Hepatocyte (in vitro differentiated cells): Measurements from ENCODE around the gene RPS6KA2. TPM values are rescaled to one million over a fixed set of nuclear protein-coding genes. Genes with fewer than 3 reads are reported as not detected.

ENCODE experiments used
- DNase-seq: peaks from one replicate; pipeline ENCODE4 v3.0.0-alpha.2; 2016; ENCODE audit warnings: low spot score
- H2AFZ ChIP-seq: fragments of 200-600 bp; sonication (generic); 2 replicates; pipeline ENCODE4 v1.6.0; 2016; ENCODE audit warnings: antibody characterized with exemption, mild to moderate bottlenecking
- H3K27ac ChIP-seq: fragments of 200-600 bp; sonication (generic); 2 replicates; pipeline ENCODE4 v1.5.1; 2016; ENCODE audit warnings: mild to moderate bottlenecking
- H3K27me3 ChIP-seq: fragments of 200-600 bp; sonication (generic); 2 replicates; pipeline ENCODE4 v1.6.1; 2016
- H3K36me3 ChIP-seq: fragments of 200-600 bp; sonication (generic); replicated peaks from 2 replicates; pipeline ENCODE4 v1.5.1; 2016; ENCODE audit warnings: low read depth; ENCODE audit not compliant: insufficient read depth
- H3K4me1 ChIP-seq: fragments of 200-600 bp; sonication (generic); 2 replicates; pipeline ENCODE4 v1.5.1; 2016; ENCODE audit warnings: mild to moderate bottlenecking, moderate library complexity; ENCODE audit not compliant: insufficient read depth
- H3K4me2 ChIP-seq: fragments of 200-600 bp; sonication (generic); 2 replicates; pipeline ENCODE4 v1.6.0; 2016
- H3K4me3 ChIP-seq: fragments of 200-600 bp; sonication (generic); 2 replicates; pipeline ENCODE4 v1.5.1; 2016; ENCODE audit warnings: mild to moderate bottlenecking
- H3K79me2 ChIP-seq: fragments of 200-600 bp; sonication (generic); 2 replicates; pipeline ENCODE4 v1.6.0; 2017; ENCODE audit warnings: mild to moderate bottlenecking
- H3K9me2 ChIP-seq: fragments of 200-600 bp; sonication (generic); replicated peaks from 2 replicates; pipeline ENCODE4 v1.6.0; 2017; ENCODE audit warnings: mild to moderate bottlenecking; ENCODE audit not compliant: insufficient read depth
- H3K9me3 ChIP-seq: fragments of 200-600 bp; sonication (generic); 2 replicates; pipeline ENCODE4 v1.5.1; 2016; ENCODE audit warnings: low read depth, mild to moderate bottlenecking
- H4K20me1 ChIP-seq: fragments of 200-600 bp; sonication (generic); 2 replicates; pipeline ENCODE4 v1.6.0; 2016; ENCODE audit warnings: mild to moderate bottlenecking; ENCODE audit not compliant: insufficient read depth, poor library complexity, severe bottlenecking
- EZH2 ChIP-seq: fragments of 200-600 bp; sonication (generic); IDR thresholded peaks from 2 replicates; pipeline ENCODE4 v1.6.1; 2016; ENCODE audit warnings: antibody characterized with exemption, mild to moderate bottlenecking, borderline replicate concordance
- EZH2phosphoT487 ChIP-seq: fragments of 200-600 bp; sonication (generic); IDR thresholded peaks from one replicate; pipeline ENCODE4 v1.6.1; 2018; ENCODE audit warnings: antibody characterized with exemption, mild to moderate bottlenecking, low read depth, moderate library complexity; ENCODE audit not compliant: unreplicated experiment, severe bottlenecking
- WGBS: methylation state at CpG from one replicate; pipeline ENCODE4 v1.1.6; 2016; ENCODE audit warnings: low lambda C conversion rate; ENCODE audit errors: missing lambda C conversion rate; 5-methylcytosine and 5-hydroxymethylcytosine counted together
- polyA plus RNA-seq: library from polyadenylated mRNA; unstranded; fragments of >200 nt; fragmentation: Nextera tagmentation; extraction: Ambion mirVana; gene quantifications from 2 replicates; pipeline ENCODE4 v1.2.1, GENCODE V29; 2016
- total RNA-seq: library from RNA; depleted of rRNA; stranded (reverse); fragments of >200 nt; gene quantifications from 2 replicates; pipeline ENCODE4 v1.2.3, GENCODE V29; 2014
- TF ChIP-seq, protein P1 (sequence below): fragments of 200-600 bp; sonication (generic); IDR thresholded peaks from 2 replicates; pipeline ENCODE4 v1.5.1; 2016; ENCODE audit warnings: antibody characterized with exemption, mild to moderate bottlenecking; ENCODE audit not compliant: poor library complexity

Gene RPS6KA2
- total and polyA plus RNA-seq, 2 experiments from 2014 or later = 27.7 to 29.2 TPM

GRCh38 chr6:166673309-166673708 is 46.3 kb upstream of the RPS6KA2 start:
- no peak overlapping the region for H3K4me3 ChIP-seq
- H4K20me1 ChIP-seq = no peaks in the 10 kb centered on the region
- H3K36me3 ChIP-seq = no peaks in the 10 kb centered on the region
- no peak overlapping the region for H3K27ac ChIP-seq
- DNase-seq = no peak
- no peaks in the 10 kb centered on the region for H3K79me2 ChIP-seq
- H3K9me2 ChIP-seq = no peaks in the 10 kb centered on the region
- H3K9me3 ChIP-seq = no peaks in the 10 kb centered on the region
- WGBS = 89% methylated on average over 6 of the region's 6 CpGs
- TF ChIP-seq, protein P1, sequence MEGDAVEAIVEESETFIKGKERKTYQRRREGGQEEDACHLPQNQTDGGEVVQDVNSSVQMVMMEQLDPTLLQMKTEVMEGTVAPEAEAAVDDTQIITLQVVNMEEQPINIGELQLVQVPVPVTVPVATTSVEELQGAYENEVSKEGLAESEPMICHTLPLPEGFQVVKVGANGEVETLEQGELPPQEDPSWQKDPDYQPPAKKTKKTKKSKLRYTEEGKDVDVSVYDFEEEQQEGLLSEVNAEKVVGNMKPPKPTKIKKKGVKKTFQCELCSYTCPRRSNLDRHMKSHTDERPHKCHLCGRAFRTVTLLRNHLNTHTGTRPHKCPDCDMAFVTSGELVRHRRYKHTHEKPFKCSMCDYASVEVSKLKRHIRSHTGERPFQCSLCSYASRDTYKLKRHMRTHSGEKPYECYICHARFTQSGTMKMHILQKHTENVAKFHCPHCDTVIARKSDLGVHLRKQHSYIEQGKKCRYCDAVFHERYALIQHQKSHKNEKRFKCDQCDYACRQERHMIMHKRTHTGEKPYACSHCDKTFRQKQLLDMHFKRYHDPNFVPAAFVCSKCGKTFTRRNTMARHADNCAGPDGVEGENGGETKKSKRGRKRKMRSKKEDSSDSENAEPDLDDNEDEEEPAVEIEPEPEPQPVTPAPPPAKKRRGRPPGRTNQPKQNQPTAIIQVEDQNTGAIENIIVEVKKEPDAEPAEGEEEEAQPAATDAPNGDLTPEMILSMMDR = no peak
- TF ChIP-seq EZH2 (no peak), EZH2phosphoT487 (no peak)
- H3K4me1 ChIP-seq = peaks cover 18% of the 10 kb centered on the region
- H3K4me2 ChIP-seq = no peak overlapping the region
- H3K27me3 ChIP-seq = no peaks in the 10 kb centered on the region
- no peak overlapping the region for H2AFZ ChIP-seq

- Histone ChIP-seq H3K27ac (no peak overlapping the region), H3K4me2 (no peak overlapping the region), H3K4me3 (no peak overlapping the region), H3K27me3 (no peaks in the 10 kb centered on the region), H3K4me1 (peaks cover 13% of the 10 kb centered on the region), H3K9me3 (no peaks in the 10 kb centered on the region), H3K9me2 (no peaks in the 10 kb centered on the region), H4K20me1 (no peaks in the 10 kb centered on the region), H3K36me3 (no peaks in the 10 kb centered on the region), H2AFZ (no peak overlapping the region), H3K79me2 (no peaks in the 10 kb centered on the region)
- WGBS = 90% methylated on average over 8 of the region's 14 CpGs
- TF ChIP-seq EZH2 (no peak), EZH2phosphoT487 (no peak)
- TF ChIP-seq, protein P1 = no peak
- DNase-seq = no peak
These were observed 45.7 kb upstream of the RPS6KA2 start for GRCh38 chr6:166672624-166673206.

GRCh38 chr6:166672146-166672545 is 45.1 kb upstream of the RPS6KA2 start:
- no peaks in the 10 kb centered on the region for H3K9me3 ChIP-seq
- no peaks in the 10 kb centered on the region for H3K27me3 ChIP-seq
- no peak overlapping the region for H3K4me2 ChIP-seq
- no peak for DNase-seq
- no peaks in the 10 kb centered on the region for H4K20me1 ChIP-seq
- H3K4me3 ChIP-seq = no peak overlapping the region
- 73% methylated on average over 12 of the region's 12 CpGs for WGBS
- no peaks in the 10 kb centered on the region for H3K79me2 ChIP-seq
- no peaks in the 10 kb centered on the region for H3K36me3 ChIP-seq
- peaks cover 7% of the 10 kb centered on the region for H3K4me1 ChIP-seq
- H3K9me2 ChIP-seq = no peaks in the 10 kb centered on the region
- TF ChIP-seq EZH2phosphoT487 = no peak
- TF ChIP-seq, protein P1 = no peak
- TF ChIP-seq EZH2 = no peak
- no peak overlapping the region for H2AFZ ChIP-seq
- H3K27ac ChIP-seq = no peak overlapping the region
